A549 (cell line): Measurements from ENCODE around the gene DDIAS.

Experiments used
- FOSL2 ChIP-seq, 2 experiments: fragments of 450-650 bp in 1 of 2; fragments of >200 bp in 1 of 2; sonication (Bioruptor Twin) in 1 of 2; formaldehyde crosslinking; IDR thresholded peaks; 2 replicates each; pipeline versions ENCODE4 v1.5.0 to v1.6.1; 2016 to 2020; ENCODE audit warnings: mild to moderate bottlenecking in 1 of 2, moderate library complexity in 1 of 2
- JUNB ChIP-seq: fragments of >200 bp; sonication (Bioruptor Twin); formaldehyde crosslinking; IDR thresholded peaks from 2 replicates; pipeline ENCODE4 v1.6.1; 2016
- KDM5A ChIP-seq: fragments of 200-600 bp; sonication (generic); IDR thresholded peaks from 2 replicates; pipeline ENCODE4 v1.6.1; 2016; ENCODE audit warnings: antibody characterized with exemption, mild to moderate bottlenecking
- MYC ChIP-seq: IDR thresholded peaks from 2 replicates; pipeline ENCODE4 v1.6.1; 2012; ENCODE audit warnings: mild to moderate bottlenecking, inconsistent platforms, low read length, improper control_type of control experiment, borderline replicate concordance
- POLR2A ChIP-seq: IDR thresholded peaks from 2 replicates; pipeline ENCODE4 v1.6.1; 2012; ENCODE audit warnings: mild to moderate bottlenecking, low read length
- RFX5 ChIP-seq: fragments of 450-650 bp; IDR thresholded peaks from 2 replicates; pipeline ENCODE4 v1.7.1; 2014; ENCODE audit warnings: antibody characterized with exemption, mild to moderate bottlenecking, moderate library complexity
- TF ChIP-seq, protein P1 (sequence below): fragments of >200 bp; sonication (Bioruptor Twin); formaldehyde crosslinking; IDR thresholded peaks from 3 replicates; pipeline ENCODE4 v1.5.1; 2016
- TF ChIP-seq, protein P2 (sequence below): fragments of 200-600 bp; sonication (generic); IDR thresholded peaks from 2 replicates; pipeline ENCODE4 v1.6.1; 2016; ENCODE audit warnings: antibody characterized with exemption, mild to moderate bottlenecking, moderate library complexity

DNA sequence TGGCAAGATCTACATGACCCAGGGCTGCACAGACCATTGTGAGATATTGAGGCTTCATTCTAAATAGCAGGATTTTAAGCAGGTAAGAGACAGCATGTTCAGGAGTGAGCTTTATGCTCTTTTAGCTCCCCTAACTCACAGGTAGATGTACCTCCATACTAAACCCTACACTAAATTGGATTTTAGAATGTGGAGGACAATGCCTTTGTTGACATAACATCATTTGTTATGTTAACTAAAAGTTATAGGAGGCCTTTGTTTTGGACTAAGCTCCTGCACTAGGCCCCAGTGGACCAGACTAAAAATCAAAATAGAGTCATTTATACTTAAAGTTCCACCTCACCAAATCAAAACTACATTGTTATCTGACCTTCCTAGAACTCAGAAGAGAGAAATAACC is 6.8 kb downstream of the DDIAS start:
- TF ChIP-seq, protein P1, sequence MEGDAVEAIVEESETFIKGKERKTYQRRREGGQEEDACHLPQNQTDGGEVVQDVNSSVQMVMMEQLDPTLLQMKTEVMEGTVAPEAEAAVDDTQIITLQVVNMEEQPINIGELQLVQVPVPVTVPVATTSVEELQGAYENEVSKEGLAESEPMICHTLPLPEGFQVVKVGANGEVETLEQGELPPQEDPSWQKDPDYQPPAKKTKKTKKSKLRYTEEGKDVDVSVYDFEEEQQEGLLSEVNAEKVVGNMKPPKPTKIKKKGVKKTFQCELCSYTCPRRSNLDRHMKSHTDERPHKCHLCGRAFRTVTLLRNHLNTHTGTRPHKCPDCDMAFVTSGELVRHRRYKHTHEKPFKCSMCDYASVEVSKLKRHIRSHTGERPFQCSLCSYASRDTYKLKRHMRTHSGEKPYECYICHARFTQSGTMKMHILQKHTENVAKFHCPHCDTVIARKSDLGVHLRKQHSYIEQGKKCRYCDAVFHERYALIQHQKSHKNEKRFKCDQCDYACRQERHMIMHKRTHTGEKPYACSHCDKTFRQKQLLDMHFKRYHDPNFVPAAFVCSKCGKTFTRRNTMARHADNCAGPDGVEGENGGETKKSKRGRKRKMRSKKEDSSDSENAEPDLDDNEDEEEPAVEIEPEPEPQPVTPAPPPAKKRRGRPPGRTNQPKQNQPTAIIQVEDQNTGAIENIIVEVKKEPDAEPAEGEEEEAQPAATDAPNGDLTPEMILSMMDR, result no peak
- TF ChIP-seq, protein P2, sequence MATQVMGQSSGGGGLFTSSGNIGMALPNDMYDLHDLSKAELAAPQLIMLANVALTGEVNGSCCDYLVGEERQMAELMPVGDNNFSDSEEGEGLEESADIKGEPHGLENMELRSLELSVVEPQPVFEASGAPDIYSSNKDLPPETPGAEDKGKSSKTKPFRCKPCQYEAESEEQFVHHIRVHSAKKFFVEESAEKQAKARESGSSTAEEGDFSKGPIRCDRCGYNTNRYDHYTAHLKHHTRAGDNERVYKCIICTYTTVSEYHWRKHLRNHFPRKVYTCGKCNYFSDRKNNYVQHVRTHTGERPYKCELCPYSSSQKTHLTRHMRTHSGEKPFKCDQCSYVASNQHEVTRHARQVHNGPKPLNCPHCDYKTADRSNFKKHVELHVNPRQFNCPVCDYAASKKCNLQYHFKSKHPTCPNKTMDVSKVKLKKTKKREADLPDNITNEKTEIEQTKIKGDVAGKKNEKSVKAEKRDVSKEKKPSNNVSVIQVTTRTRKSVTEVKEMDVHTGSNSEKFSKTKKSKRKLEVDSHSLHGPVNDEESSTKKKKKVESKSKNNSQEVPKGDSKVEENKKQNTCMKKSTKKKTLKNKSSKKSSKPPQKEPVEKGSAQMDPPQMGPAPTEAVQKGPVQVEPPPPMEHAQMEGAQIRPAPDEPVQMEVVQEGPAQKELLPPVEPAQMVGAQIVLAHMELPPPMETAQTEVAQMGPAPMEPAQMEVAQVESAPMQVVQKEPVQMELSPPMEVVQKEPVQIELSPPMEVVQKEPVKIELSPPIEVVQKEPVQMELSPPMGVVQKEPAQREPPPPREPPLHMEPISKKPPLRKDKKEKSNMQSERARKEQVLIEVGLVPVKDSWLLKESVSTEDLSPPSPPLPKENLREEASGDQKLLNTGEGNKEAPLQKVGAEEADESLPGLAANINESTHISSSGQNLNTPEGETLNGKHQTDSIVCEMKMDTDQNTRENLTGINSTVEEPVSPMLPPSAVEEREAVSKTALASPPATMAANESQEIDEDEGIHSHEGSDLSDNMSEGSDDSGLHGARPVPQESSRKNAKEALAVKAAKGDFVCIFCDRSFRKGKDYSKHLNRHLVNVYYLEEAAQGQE, result no peak
- TF ChIP-seq POLR2A, result no peak
- no peak for TF ChIP-seq JUNB
- no peak for TF ChIP-seq RFX5
- TF ChIP-seq MYC, result no peak
- TF ChIP-seq KDM5A, result no peak
- TF ChIP-seq FOSL2 (IDR thresholded peaks at IDR 0.05), result no peak
- no peak for TF ChIP-seq FOSL2 (CRISPR knock-in tag; IDR thresholded peaks at IDR 0.05)
